Panc1 (cell line): ENCODE data around the gene CPXM1. TPM values are rescaled to one million over a fixed set of nuclear protein-coding genes. Genes with fewer than 3 reads are reported as not detected.

ENCODE experiments used
- ATAC-seq: fragments of 200-7000 bp; cut with Tn5 transposase; 2 replicates; pipeline ENCODE4 v1.9.1; 2020; ENCODE audit warnings: mild to moderate bottlenecking, moderate library complexity
- BruUV-seq: library from RNA; stranded (reverse); fragments of 400-500 nt; replicated peaks from 2 replicates; lab custom pipeline; 2021; lab: Mats Ljungman, UMichigan
- CTCF ChIA-PET: fragments of 300-600 bp; sonication (Branson Sonifier 250); formaldehyde crosslinking; loops from one replicate; lab custom pipeline; 2022; ENCODE audit warnings: antibody characterized with exemption; lab: Charles Lee
- POLR2A ChIA-PET: fragments of 300-600 bp; sonication (Branson Sonifier 250); formaldehyde crosslinking; loops from one replicate; lab custom pipeline; 2022; ENCODE audit warnings: antibody characterized with exemption; lab: Charles Lee
- DNase-seq: peaks from one replicate; pipeline ENCODE4 v3.0.0-alpha.2; 2010; ENCODE audit warnings: low read depth, low spot score
- H3K27ac ChIP-seq: 2 replicates; pipeline ENCODE4 v1.5.1; 2011; ENCODE audit warnings: mild to moderate bottlenecking, low read length, inconsistent platforms
- H3K27me3 ChIP-seq: fragments of 200-500 bp; sonication (Bioruptor generic); 2 replicates; pipeline ENCODE4 v1.6.0; 2014; ENCODE audit warnings: low read length, inconsistent platforms; ENCODE audit not compliant: control insufficient read depth, insufficient read depth
- H3K36me3 ChIP-seq: fragments of 200-500 bp; sonication (Bioruptor generic); 2 replicates; pipeline ENCODE4 v1.5.1; 2014; ENCODE audit warnings: inconsistent platforms, mild to moderate bottlenecking, low read length, moderate library complexity; ENCODE audit not compliant: control insufficient read depth, insufficient read depth
- H3K4me1 ChIP-seq: 2 replicates; pipeline ENCODE4 v1.5.1; 2011; ENCODE audit warnings: inconsistent platforms, mild to moderate bottlenecking, low read length, moderate library complexity; ENCODE audit not compliant: control insufficient read depth, insufficient read depth
- H3K4me3 ChIP-seq, 2 experiments: 2 replicates each; pipeline ENCODE4 v1.5.1; 2011 to 2012; ENCODE audit warnings: low read depth in 2 of 2, low read length in 2 of 2, mild to moderate bottlenecking in 2 of 2, inconsistent platforms in 1 of 2, moderate library complexity in 1 of 2
- H3K9me3 ChIP-seq: fragments of 200-500 bp; sonication (Bioruptor generic); 2 replicates; pipeline ENCODE4 v1.5.1; 2014; ENCODE audit warnings: low read depth, mild to moderate bottlenecking, inconsistent platforms, low read length, moderate library complexity; ENCODE audit not compliant: control insufficient read depth, insufficient read depth
- CTCF ChIP-seq: fragments of 450-650 bp; IDR thresholded peaks from 2 replicates; pipeline ENCODE4 v1.5.1; 2017; ENCODE audit warnings: mild to moderate bottlenecking
- POLR2AphosphoS5 ChIP-seq: IDR thresholded peaks from 2 replicates; pipeline ENCODE4 v1.6.1; 2012; ENCODE audit warnings: mild to moderate bottlenecking, low read depth, low read length, moderate library complexity
- REST ChIP-seq, 2 experiments: IDR thresholded peaks; 2 replicates each; pipeline ENCODE4 v1.6.1; 2011 to 2012; ENCODE audit warnings: low read depth in 2 of 2, control low read depth in 1 of 2, low read length in 1 of 2, mild to moderate bottlenecking in 1 of 2, moderate library complexity in 1 of 2; ENCODE audit not compliant: insufficient read depth in 1 of 2
- SIN3A ChIP-seq: IDR thresholded peaks from 2 replicates; pipeline ENCODE4 v1.6.1; 2012; ENCODE audit warnings: low read depth, mild to moderate bottlenecking, low read length, moderate library complexity, borderline replicate concordance; ENCODE audit not compliant: insufficient read depth
- TCF7L2 ChIP-seq: IDR thresholded peaks from 2 replicates; pipeline ENCODE4 v1.6.1; 2011; ENCODE audit warnings: mild to moderate bottlenecking, low read depth, low read length, inconsistent platforms
- in situ Hi-C: cut with HindIII; loops from 2 replicates; pipeline ENCODE4 v1.10.0; 2016; ENCODE audit warnings: low sequenced_read_pairs, low pct_unique_long_range_greater_than_20kb
- intact Hi-C: fragments of 100-400 bp; cut with micrococcal nuclease; formaldehyde crosslinking; loops from one replicate; pipeline ENCODE4 v1.10.0; 2022; ENCODE audit not compliant: unreplicated experiment
- total RNA-seq: library from RNA; stranded (reverse); gene quantifications from one replicate; pipeline ENCODE4 v1.2.1, GENCODE V29; 2021; ENCODE audit not compliant: unreplicated experiment

Gene CPXM1
- total RNA-seq, 1 experiment from 2014 or later = not detected

DNA sequence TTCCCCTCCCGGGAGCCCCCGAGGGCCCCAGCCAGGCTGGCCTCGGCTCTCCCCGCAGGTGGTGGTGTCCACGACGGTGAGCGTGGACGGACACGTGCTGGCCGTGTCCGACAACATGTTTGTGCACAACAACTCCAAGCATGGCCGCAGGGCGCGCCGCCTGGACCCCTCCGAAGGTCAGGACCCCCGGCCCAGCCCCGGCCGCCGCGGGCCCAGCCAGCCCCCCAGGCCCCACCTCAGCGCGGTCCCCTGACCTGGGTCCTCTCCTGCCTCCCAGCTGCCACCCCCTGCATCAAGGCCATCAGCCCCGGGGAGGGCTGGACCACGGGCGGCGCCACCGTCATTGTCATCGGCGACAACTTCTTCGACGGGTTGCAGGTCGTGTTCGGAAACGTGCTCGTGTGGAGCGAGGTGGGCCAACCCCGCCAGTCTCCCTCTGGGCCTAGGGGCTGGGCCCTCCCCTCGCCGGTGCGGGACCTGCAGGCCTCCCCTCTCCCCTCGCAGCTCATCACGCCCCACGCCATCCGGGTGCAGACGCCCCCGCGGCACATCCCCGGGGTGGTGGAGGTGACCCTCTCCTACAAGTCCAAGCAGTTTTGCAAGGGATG lies 51.0 kb downstream of the CPXM1 start:
- Histone ChIP-seq H3K27ac (no peak overlapping the region), H3K4me3 (no peak overlapping the region), H3K9me3 (no peaks in the 10 kb centered on the region), H3K27me3 (no peaks in the 10 kb centered on the region), H3K4me1 (peaks cover 11% of the 10 kb centered on the region), H3K36me3 (no peaks in the 10 kb centered on the region)
- no peak for DNase-seq
- POLR2A ChIA-PET = interaction anchor here (0.6 kb wide), 1 partner anchor 12 kb away, joined by 7 read pairs; no protein-coding TSS in a partner anchor
- BruUV-seq = no TSS peak
- in situ Hi-C loops (no loop called here), intact Hi-C loops (no loop called here)
- CTCF ChIA-PET = no interaction called here
- no peak for ATAC-seq
- TF ChIP-seq SIN3A (no peak), REST (IDR thresholded peaks at IDR 0.05; ENCODE audit: insufficient read depth in 1 of 2, low read depth in 2 of 2, low read length in 1 of 2) (no peak)

DNA sequence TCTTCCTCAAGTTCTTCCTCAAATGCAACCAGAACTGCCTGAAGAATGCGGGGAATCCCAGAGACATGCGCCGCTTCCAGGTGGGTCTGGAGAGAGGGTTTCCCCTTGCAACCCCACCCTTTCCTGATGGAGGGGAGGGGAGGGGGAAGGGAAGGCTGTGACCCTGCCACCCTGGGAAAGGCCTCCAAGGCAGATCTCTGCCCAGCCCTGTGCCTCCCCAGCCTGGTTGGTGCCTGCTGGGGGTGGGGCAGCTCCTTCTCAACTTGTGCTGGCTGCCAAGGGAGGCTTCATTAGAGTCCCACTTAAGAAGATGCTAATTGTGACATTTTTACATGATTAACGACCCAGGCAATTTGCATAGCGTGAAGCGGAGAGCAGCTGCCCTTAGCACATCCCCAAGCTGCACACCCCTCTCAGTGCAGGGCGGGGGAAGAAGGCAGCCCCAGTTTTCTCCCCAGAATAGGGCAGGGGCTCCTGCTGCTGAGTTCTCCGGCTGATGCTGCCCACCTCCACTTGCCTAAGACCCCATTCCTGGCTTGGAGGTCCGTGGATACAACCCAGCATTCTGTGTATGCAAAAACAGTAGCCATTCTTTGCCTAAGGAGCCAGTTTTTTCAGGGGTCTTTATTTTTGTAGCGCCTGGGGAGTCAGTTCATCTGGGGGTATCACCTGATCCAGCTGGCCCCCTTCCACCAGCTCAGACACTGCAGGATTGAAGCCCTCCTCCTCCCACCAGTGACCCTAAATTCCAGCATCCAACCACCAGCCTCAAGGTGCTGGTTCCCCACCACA lies 51.7 kb downstream of the CPXM1 start:
- H3K9me3 ChIP-seq = no peaks in the 10 kb centered on the region
- intact Hi-C loops (no loop called here), in situ Hi-C loops (no loop called here)
- peaks cover 11% of the 10 kb centered on the region for H3K4me1 ChIP-seq
- CTCF ChIA-PET = no interaction called here
- TF ChIP-seq SIN3A (no peak), POLR2AphosphoS5 (no peak), CTCF (no peak), REST (IDR thresholded peaks at IDR 0.05; ENCODE audit: insufficient read depth in 1 of 2, low read depth in 2 of 2, low read length in 1 of 2) (no peak), TCF7L2 (no peak)
- DNase-seq (no peak), ATAC-seq (no peak)
- no peaks in the 10 kb centered on the region for H3K27me3 ChIP-seq
- H3K36me3 ChIP-seq = no peaks in the 10 kb centered on the region
- no peak overlapping the region for H3K27ac ChIP-seq
- no TSS peak for BruUV-seq
- POLR2A ChIA-PET = no interaction called here
- no peak overlapping the region for H3K4me3 ChIP-seq
